ENCODE measurements around the gene RABGEF1. TPM values are rescaled to one million over a fixed set of nuclear protein-coding genes. Genes with fewer than 3 reads are reported as not detected.
"Not testable (repeated sequence)": the region's sequence is repeated elsewhere in the genome, so short reads cannot be mapped to it uniquely, and the experiment has no call there.

The RABGEF1 gene
- polyA plus RNA-seq, 1 of the 3 experiments (the other 2 are of a cell fraction) = 25.6 TPM

GRCh38 chr7:66845379-66846095, 105.0 kb downstream of the RABGEF1 start:
- no peaks in the 10 kb centered on the region for H3K27me3 ChIP-seq (ENCODE audit: insufficient read depth)
- 47% methylated on average over 19 of the region's 19 CpGs for WGBS (ENCODE audit: low lambda C conversion rate)
- no peaks in the 10 kb centered on the region for H3K9me2 ChIP-seq
- ChIA-PET CTCF (interaction anchor here (1.5 to 1.6 kb wide), 2 partner anchors 21 to 156 kb away, joined by 3 to 4 read pairs; no protein-coding TSS in a partner anchor), POLR2A (interaction anchor here (0.8 to 1.6 kb wide), 6 partner anchors 76 to 217 kb away, joined by 3 to 8 read pairs (median 3); partner anchors contain the start of genes KCTD7, RABGEF1 and TMEM248)
- peak overlapping the region; percentile 79 to 90 for H3K27ac ChIP-seq (ENCODE audit: low read depth in 2 of 2, low read length in 1 of 2)
- H3K4me3 ChIP-seq (ENCODE audit: low read depth in 2 of 2, low read length in 1 of 2) = peak overlapping the region; percentile 70 to 98
- no peaks in the 10 kb centered on the region for H3K36me3 ChIP-seq (replicated peaks in 1 of 2; ENCODE audit: control insufficient read depth in 1 of 2, insufficient read depth in 2 of 2, low read length in 1 of 2)
- DNase-seq = peak; percentile 32
- H3K79me2 ChIP-seq (ENCODE audit: insufficient read depth) = peaks cover 15% of the 10 kb centered on the region; the same call in 1 of the 2 replicates
- TF ChIP-seq CHD2 (IDR thresholded peaks at IDR 0.05; ENCODE audit: low read length, partially characterized antibody) (no peak), RFX5 (IDR thresholded peaks at IDR 0.05; ENCODE audit: low read length) (no peak), TEAD4 (IDR thresholded peaks at IDR 0.05; ENCODE audit: borderline replicate concordance, insufficient read depth) (no peak), FOSL2 (IDR thresholded peaks at IDR 0.05; ENCODE audit: borderline replicate concordance, low read depth) (no peak), ZBTB33 (IDR thresholded peaks at IDR 0.05; ENCODE audit: borderline replicate concordance, low read depth) (no peak), JUND (IDR thresholded peaks at IDR 0.05) (no peak), FOXM1 (IDR thresholded peaks at IDR 0.05; ENCODE audit: low read depth) (no peak), POLR2AphosphoS5 (IDR thresholded peaks at IDR 0.05; ENCODE audit: low read depth, low read length) (no peak), NRF1 (IDR thresholded peaks at IDR 0.05; ENCODE audit: low read depth, low read length) (no peak)
- peak overlapping the region; percentile 38 for H2AFZ ChIP-seq (ENCODE audit: low read depth)
- peaks cover 8% of the 10 kb centered on the region for H3F3A ChIP-seq (replicated peaks; ENCODE audit: insufficient read depth)
- H3K9me3 ChIP-seq = no peaks in the 10 kb centered on the region
- H3K4me2 ChIP-seq = peak overlapping the region; percentile 93
- no peaks in the 10 kb centered on the region for H4K20me1 ChIP-seq (ENCODE audit: insufficient read depth)
- peaks cover 0 to 7% of the 10 kb centered on the region in 2 experiments; a peak in 1 of 4 replicates for H3K4me1 ChIP-seq (ENCODE audit: control insufficient read depth in 1 of 2, insufficient read depth in 2 of 2, low read depth in 1 of 2, low read length in 1 of 2)
- H3K9ac ChIP-seq = peak overlapping the region; percentile 93

- H2AFZ ChIP-seq (ENCODE audit: low read depth); H3K9me2 ChIP-seq; H3F3A ChIP-seq (replicated peaks; ENCODE audit: insufficient read depth); H3K27me3 ChIP-seq (ENCODE audit: insufficient read depth); H3K9me3 ChIP-seq; H3K9ac ChIP-seq; H3K4me1 ChIP-seq (ENCODE audit: control insufficient read depth in 1 of 2, insufficient read depth in 2 of 2, low read depth in 1 of 2, low read length in 1 of 2); H3K27ac ChIP-seq (ENCODE audit: low read depth in 2 of 2, low read length in 1 of 2); H3K4me3 ChIP-seq (ENCODE audit: low read depth in 2 of 2, low read length in 1 of 2); CTCF ChIA-PET; H4K20me1 ChIP-seq (ENCODE audit: insufficient read depth); H3K36me3 ChIP-seq (replicated peaks in 1 of 2; ENCODE audit: control insufficient read depth in 1 of 2, insufficient read depth in 2 of 2, low read length in 1 of 2); DNase-seq; POLR2A ChIA-PET: not testable (repeated sequence)
- 94% methylated on average over 4 of the region's 4 CpGs for WGBS (ENCODE audit: low lambda C conversion rate)
- Histone ChIP-seq H3K79me2 (ENCODE audit: insufficient read depth) (peaks cover 15% of the 10 kb centered on the region; the same call in 1 of the 2 replicates), H3K4me2 (peak overlapping the region; percentile 93)
These were observed 105.5 kb downstream of the RABGEF1 start for GRCh38 chr7:66846096-66846445.

- H3K4me2 ChIP-seq; H4K20me1 ChIP-seq (ENCODE audit: insufficient read depth); CTCF ChIA-PET; DNase-seq; POLR2A ChIA-PET; H3K36me3 ChIP-seq (replicated peaks in 1 of 2; ENCODE audit: control insufficient read depth in 1 of 2, insufficient read depth in 2 of 2, low read length in 1 of 2); H3K4me3 ChIP-seq (ENCODE audit: low read depth in 2 of 2, low read length in 1 of 2); H3F3A ChIP-seq (replicated peaks; ENCODE audit: insufficient read depth); H3K27me3 ChIP-seq (ENCODE audit: insufficient read depth); H3K9ac ChIP-seq; H2AFZ ChIP-seq (ENCODE audit: low read depth); H3K9me3 ChIP-seq; H3K4me1 ChIP-seq (ENCODE audit: control insufficient read depth in 1 of 2, insufficient read depth in 2 of 2, low read depth in 1 of 2, low read length in 1 of 2); H3K27ac ChIP-seq (ENCODE audit: low read depth in 2 of 2, low read length in 1 of 2); H3K9me2 ChIP-seq: not testable (repeated sequence)
- peaks cover 15% of the 10 kb centered on the region; the same call in 1 of the 2 replicates for H3K79me2 ChIP-seq (ENCODE audit: insufficient read depth)
- WGBS (ENCODE audit: low lambda C conversion rate) = 86% methylated on average over 2 of the region's 2 CpGs
These were observed 107.0 kb downstream of the RABGEF1 start for GRCh38 chr7:66847523-66847855.
